HepG2 (cell line): ENCODE measurements around the gene PCGF6. TPM values are rescaled to one million over a fixed set of nuclear protein-coding genes. Genes with fewer than 3 reads are reported as not detected.

Experiments
- AGO1 ChIP-seq: fragments of 200-400 bp; formaldehyde crosslinking; IDR thresholded peaks from 2 replicates; pipeline ENCODE4 v1.6.1; 2017; ENCODE audit warnings: mild to moderate bottlenecking, low read depth, low read length, moderate library complexity; ENCODE audit not compliant: poor library complexity, severe bottlenecking
- DPF2 ChIP-seq: sonication (generic); formaldehyde crosslinking; IDR thresholded peaks from 2 replicates; pipeline ENCODE4 v1.4.0; 2020; ENCODE audit warnings: mild to moderate bottlenecking, low read depth, missing genetic modification reagents, borderline replicate concordance
- HDAC6 ChIP-seq: fragments of 200-600 bp; sonication (generic); IDR thresholded peaks from 2 replicates; pipeline ENCODE4 v1.7.0; 2017; ENCODE audit warnings: mild to moderate bottlenecking, antibody characterized with exemption, low read length, low read depth
- MAFF ChIP-seq: IDR thresholded peaks from 2 replicates; pipeline ENCODE4 v1.6.1; 2011; ENCODE audit warnings: low read depth, low read length, improper control_type of control experiment
- MATR3 ChIP-seq: sonication (generic); formaldehyde crosslinking; IDR thresholded peaks from 2 replicates; pipeline ENCODE4 v1.4.0; 2020; ENCODE audit warnings: missing genetic modification reagents
- MEF2D ChIP-seq: sonication (generic); formaldehyde crosslinking; IDR thresholded peaks from 2 replicates; pipeline ENCODE4 v1.5.1; 2020; ENCODE audit warnings: mild to moderate bottlenecking, missing genetic modification reagents
- NFE2L1 ChIP-seq: sonication (generic); formaldehyde crosslinking; IDR thresholded peaks from 2 replicates; pipeline ENCODE4 v1.4.0; 2020; ENCODE audit warnings: missing genetic modification reagents, mild to moderate bottlenecking, borderline replicate concordance
- RFX5 ChIP-seq: IDR thresholded peaks from 2 replicates; pipeline ENCODE4 v1.6.1; 2011; ENCODE audit warnings: low read depth, low read length, improper control_type of control experiment
- SAP130 ChIP-seq: IDR thresholded peaks from 2 replicates; pipeline ENCODE4 v1.6.1; 2016; ENCODE audit warnings: low read depth
- TBX2 ChIP-seq: sonication (generic); formaldehyde crosslinking; IDR thresholded peaks from 2 replicates; pipeline ENCODE4 v1.5.0; 2020; ENCODE audit warnings: missing genetic modification reagents, mild to moderate bottlenecking, borderline replicate concordance
- TSC22D2 ChIP-seq: sonication (generic); formaldehyde crosslinking; IDR thresholded peaks from 2 replicates; pipeline ENCODE4 v1.5.1; 2020; ENCODE audit warnings: missing genetic modification reagents, mild to moderate bottlenecking, borderline replicate concordance
- ZBTB21 ChIP-seq: sonication (generic); formaldehyde crosslinking; IDR thresholded peaks from 2 replicates; pipeline ENCODE4 v1.4.0; 2020; ENCODE audit warnings: missing genetic modification reagents
- ZNF180 ChIP-seq: sonication (generic); formaldehyde crosslinking; IDR thresholded peaks from 2 replicates; pipeline ENCODE4 v1.4.0; 2020; ENCODE audit warnings: low read depth, missing genetic modification reagents, borderline replicate concordance
- ZNF263 ChIP-seq: sonication (generic); formaldehyde crosslinking; IDR thresholded peaks from 2 replicates; pipeline ENCODE4 v1.4.0; 2020; ENCODE audit warnings: missing genetic modification reagents
- ZNF331 ChIP-seq: sonication (generic); formaldehyde crosslinking; IDR thresholded peaks from 2 replicates; pipeline ENCODE4 v1.4.0; 2020; ENCODE audit warnings: missing genetic modification reagents
- ZNF382 ChIP-seq: sonication (generic); formaldehyde crosslinking; IDR thresholded peaks from 2 replicates; pipeline ENCODE4 v1.5.0; 2020; ENCODE audit warnings: missing genetic modification reagents, mild to moderate bottlenecking, borderline replicate concordance
- ZNF563 ChIP-seq: sonication (generic); formaldehyde crosslinking; IDR thresholded peaks from 2 replicates; pipeline ENCODE4 v1.8.0; 2022; ENCODE audit warnings: mild to moderate bottlenecking, moderate library complexity, missing genetic modification reagents
- ZNF598 ChIP-seq: sonication (generic); formaldehyde crosslinking; IDR thresholded peaks from 2 replicates; pipeline ENCODE4 v1.5.1; 2020; ENCODE audit warnings: mild to moderate bottlenecking, missing genetic modification reagents, borderline replicate concordance
- ZNF678 ChIP-seq: sonication (generic); formaldehyde crosslinking; IDR thresholded peaks from 2 replicates; pipeline ENCODE4 v1.4.0; 2020; ENCODE audit warnings: mild to moderate bottlenecking, missing genetic modification reagents
- polyA plus RNA-seq, 8 experiments: library from polyadenylated mRNA; depleted of rRNA in 3 of 8; stranded (reverse) in 7 of 8; unstranded in 1 of 8; fragments of >200 nt; fragmentation: Illumina TruSeq in 4 of 8; extraction: Trizol in 4 of 8; gene quantifications; 2 replicates each; pipeline versions ENCODE4 v1.2.1 to v1.2.3, GENCODE V29; 2011 to 2016; ENCODE audit warnings: low read depth in 4 of 8, missing spikeins in 1 of 8, mixed read lengths in 1 of 8; ENCODE audit not compliant: insufficient read depth in 1 of 8
- total RNA-seq, 5 experiments: library from RNA; depleted of rRNA; stranded (reverse); fragments of >200 nt; fragmentation: Illumina TruSeq; extraction: Trizol; gene quantifications; 2 replicates each; pipeline ENCODE4 v1.2.3, GENCODE V29; 2016; ENCODE audit warnings: low read depth in 1 of 5
- TF ChIP-seq, protein P1 (sequence below): sonication (generic); formaldehyde crosslinking; IDR thresholded peaks from 2 replicates; pipeline ENCODE4 v1.4.0; 2020; ENCODE audit warnings: mild to moderate bottlenecking, low read depth, missing genetic modification reagents
- TF ChIP-seq, protein P2 (sequence below): sonication (generic); formaldehyde crosslinking; IDR thresholded peaks from 2 replicates; pipeline ENCODE4 v1.5.1; 2020; ENCODE audit warnings: missing genetic modification reagents, mild to moderate bottlenecking, borderline replicate concordance
- TF ChIP-seq, protein P3 (sequence below): sonication (generic); formaldehyde crosslinking; IDR thresholded peaks from 2 replicates; pipeline ENCODE4 v1.8.0; 2022; ENCODE audit warnings: mild to moderate bottlenecking, missing genetic modification reagents, moderate library complexity
- TF ChIP-seq, protein P4 (sequence below): IDR thresholded peaks from 2 replicates; pipeline ENCODE4 v1.6.1; 2012; ENCODE audit warnings: low read length, improper control_type of control experiment

Gene PCGF6
- total and polyA plus RNA-seq, 2 of the 13 experiments (the other 11 are each of a cell fraction or from before 2014, with no cell fraction given): 5.2 to 19.4 TPM

DNA sequence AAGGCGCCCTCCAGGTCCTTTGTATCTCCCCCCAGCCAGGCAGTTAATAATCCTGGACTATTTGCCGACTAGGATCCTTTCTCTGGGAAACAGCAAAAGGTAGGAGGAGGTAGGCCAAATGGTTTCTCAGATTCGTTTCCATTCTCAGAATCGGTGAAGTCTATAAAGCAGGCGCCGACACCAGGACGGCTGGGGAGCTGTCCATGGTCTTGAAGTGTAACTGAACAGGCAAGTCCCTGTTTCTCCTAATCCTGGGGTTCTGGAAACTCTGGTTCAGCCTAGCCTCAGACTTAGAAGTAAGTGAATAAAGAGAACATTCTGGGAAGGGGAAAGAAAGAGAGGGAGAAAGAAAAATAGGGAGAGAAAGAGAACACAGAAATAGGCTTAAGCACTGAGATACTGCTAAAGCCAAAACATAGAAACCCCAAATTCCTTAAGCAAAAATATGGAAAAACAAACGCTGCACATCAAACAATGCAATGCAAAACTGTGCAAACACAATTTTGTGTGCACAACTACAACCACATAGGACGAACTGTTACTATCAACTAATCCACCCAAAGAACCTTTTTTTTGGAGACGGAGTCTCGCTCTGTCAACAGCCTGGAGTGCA lies 85.1 kb downstream of the PCGF6 start (continued):
- TF ChIP-seq, protein P1, sequence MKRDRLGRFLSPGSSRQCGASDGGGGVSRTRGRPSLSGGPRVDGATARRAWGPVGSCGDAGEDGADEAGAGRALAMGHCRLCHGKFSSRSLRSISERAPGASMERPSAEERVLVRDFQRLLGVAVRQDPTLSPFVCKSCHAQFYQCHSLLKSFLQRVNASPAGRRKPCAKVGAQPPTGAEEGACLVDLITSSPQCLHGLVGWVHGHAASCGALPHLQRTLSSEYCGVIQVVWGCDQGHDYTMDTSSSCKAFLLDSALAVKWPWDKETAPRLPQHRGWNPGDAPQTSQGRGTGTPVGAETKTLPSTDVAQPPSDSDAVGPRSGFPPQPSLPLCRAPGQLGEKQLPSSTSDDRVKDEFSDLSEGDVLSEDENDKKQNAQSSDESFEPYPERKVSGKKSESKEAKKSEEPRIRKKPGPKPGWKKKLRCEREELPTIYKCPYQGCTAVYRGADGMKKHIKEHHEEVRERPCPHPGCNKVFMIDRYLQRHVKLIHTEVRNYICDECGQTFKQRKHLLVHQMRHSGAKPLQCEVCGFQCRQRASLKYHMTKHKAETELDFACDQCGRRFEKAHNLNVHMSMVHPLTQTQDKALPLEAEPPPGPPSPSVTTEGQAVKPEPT (CRISPR knock-in tag): no peak
- TF ChIP-seq, protein P2, sequence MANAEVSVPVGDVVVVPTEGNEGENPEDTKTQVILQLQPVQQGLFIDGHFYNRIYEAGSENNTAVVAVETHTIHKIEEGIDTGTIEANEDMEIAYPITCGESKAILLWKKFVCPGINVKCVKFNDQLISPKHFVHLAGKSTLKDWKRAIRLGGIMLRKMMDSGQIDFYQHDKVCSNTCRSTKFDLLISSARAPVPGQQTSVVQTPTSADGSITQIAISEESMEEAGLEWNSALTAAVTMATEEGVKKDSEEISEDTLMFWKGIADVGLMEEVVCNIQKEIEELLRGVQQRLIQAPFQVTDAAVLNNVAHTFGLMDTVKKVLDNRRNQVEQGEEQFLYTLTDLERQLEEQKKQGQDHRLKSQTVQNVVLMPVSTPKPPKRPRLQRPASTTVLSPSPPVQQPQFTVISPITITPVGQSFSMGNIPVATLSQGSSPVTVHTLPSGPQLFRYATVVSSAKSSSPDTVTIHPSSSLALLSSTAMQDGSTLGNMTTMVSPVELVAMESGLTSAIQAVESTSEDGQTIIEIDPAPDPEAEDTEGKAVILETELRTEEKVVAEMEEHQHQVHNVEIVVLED: no peak
- TF ChIP-seq SAP130 (CRISPR knock-in tag) (peak; percentile 77), ZNF331 (CRISPR knock-in tag) (peak; percentile 88), NFE2L1 (no peak), MEF2D (CRISPR knock-in tag) (no peak), ZNF263 (CRISPR knock-in tag) (0 out of 2 replicates have a peak, but pooled peaks have one; percentile 35), TBX2 (no peak), ZNF678 (CRISPR knock-in tag) (no peak), ZNF598 (no peak), TSC22D2 (CRISPR knock-in tag) (peak; percentile 95; the same call in 1 of the 2 replicates), AGO1 (no peak), MAFF (no peak), HDAC6 (no peak), MATR3 (CRISPR knock-in tag) (no peak), ZNF382 (CRISPR knock-in tag) (no peak), RFX5 (no peak), ZNF180 (CRISPR knock-in tag) (no peak), ZBTB21 (no peak; the same call in 1 of the 2 replicates), ZNF563 (CRISPR knock-in tag) (peak; percentile 76; the same call in 1 of the 2 replicates), DPF2 (CRISPR knock-in tag) (no peak)
- TF ChIP-seq, protein P3, sequence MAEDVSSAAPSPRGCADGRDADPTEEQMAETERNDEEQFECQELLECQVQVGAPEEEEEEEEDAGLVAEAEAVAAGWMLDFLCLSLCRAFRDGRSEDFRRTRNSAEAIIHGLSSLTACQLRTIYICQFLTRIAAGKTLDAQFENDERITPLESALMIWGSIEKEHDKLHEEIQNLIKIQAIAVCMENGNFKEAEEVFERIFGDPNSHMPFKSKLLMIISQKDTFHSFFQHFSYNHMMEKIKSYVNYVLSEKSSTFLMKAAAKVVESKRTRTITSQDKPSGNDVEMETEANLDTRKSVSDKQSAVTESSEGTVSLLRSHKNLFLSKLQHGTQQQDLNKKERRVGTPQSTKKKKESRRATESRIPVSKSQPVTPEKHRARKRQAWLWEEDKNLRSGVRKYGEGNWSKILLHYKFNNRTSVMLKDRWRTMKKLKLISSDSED (CRISPR knock-in tag): no peak
- TF ChIP-seq, protein P4, sequence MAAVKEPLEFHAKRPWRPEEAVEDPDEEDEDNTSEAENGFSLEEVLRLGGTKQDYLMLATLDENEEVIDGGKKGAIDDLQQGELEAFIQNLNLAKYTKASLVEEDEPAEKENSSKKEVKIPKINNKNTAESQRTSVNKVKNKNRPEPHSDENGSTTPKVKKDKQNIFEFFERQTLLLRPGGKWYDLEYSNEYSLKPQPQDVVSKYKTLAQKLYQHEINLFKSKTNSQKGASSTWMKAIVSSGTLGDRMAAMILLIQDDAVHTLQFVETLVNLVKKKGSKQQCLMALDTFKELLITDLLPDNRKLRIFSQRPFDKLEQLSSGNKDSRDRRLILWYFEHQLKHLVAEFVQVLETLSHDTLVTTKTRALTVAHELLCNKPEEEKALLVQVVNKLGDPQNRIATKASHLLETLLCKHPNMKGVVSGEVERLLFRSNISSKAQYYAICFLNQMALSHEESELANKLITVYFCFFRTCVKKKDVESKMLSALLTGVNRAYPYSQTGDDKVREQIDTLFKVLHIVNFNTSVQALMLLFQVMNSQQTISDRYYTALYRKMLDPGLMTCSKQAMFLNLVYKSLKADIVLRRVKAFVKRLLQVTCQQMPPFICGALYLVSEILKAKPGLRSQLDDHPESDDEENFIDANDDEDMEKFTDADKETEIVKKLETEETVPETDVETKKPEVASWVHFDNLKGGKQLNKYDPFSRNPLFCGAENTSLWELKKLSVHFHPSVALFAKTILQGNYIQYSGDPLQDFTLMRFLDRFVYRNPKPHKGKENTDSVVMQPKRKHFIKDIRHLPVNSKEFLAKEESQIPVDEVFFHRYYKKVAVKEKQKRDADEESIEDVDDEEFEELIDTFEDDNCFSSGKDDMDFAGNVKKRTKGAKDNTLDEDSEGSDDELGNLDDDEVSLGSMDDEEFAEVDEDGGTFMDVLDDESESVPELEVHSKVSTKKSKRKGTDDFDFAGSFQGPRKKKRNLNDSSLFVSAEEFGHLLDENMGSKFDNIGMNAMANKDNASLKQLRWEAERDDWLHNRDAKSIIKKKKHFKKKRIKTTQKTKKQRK: no peak
